AG20443 (cell line): ENCODE results near the gene MTCL1.
A peak's percentile ranks its signal among the peaks of the same experiment; 100 is the strongest.
"Not testable (repeated sequence)": the region's sequence is repeated elsewhere in the genome, so short reads cannot be mapped to it uniquely, and the experiment has no call there.

Source experiments
- DNase-seq: peaks from one replicate; pipeline ENCODE4 v3.0.0; 2012; ENCODE audit warnings: low spot score, mixed read lengths

MTCL1 gene

DNA sequence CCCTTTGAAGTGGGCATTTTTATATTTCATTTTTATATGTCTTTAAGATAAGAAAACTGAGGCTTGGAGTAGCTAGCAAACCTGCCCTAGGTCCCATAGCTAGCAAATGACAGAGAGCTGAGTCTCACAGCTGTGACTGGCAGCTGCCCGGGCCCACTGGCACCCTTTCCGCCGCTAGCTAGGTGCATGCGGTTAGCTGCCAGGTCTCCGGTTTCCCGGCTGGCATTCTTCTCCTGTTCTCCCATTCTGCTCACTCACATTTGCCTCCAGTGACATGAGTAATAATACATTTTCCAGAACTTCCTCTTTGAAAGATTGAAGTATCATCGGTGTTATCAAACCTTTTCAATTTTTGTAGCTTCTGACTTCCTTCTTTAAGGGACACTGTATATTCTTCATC is 38.7 kb downstream of the MTCL1 start:
- no peak for DNase-seq

DNA sequence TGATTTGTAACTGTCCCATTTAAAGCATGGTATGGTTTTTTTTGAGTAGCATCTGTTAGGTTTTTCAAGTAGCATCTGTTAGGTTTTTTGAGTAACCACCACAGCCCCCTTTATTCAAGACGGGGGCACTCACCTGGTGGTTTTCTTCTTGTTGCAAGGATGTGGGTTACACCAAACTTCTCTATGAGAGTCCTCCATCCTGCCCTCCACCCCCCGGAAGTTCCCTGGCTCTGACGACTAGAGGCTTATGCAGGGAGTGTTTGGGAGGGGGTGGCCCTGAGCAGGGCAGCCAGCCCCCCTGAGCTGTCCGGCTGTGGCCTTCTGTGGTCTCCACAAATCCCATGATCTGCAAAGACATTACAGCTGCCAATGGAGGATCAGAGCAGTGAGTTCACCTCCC is 39.3 kb downstream of the MTCL1 start:
- DNase-seq = no peak

GRCh38 chr18:8745355-8746014 is 40.1 kb downstream of the MTCL1 start:
- peak; percentile 65 for DNase-seq

DNA sequence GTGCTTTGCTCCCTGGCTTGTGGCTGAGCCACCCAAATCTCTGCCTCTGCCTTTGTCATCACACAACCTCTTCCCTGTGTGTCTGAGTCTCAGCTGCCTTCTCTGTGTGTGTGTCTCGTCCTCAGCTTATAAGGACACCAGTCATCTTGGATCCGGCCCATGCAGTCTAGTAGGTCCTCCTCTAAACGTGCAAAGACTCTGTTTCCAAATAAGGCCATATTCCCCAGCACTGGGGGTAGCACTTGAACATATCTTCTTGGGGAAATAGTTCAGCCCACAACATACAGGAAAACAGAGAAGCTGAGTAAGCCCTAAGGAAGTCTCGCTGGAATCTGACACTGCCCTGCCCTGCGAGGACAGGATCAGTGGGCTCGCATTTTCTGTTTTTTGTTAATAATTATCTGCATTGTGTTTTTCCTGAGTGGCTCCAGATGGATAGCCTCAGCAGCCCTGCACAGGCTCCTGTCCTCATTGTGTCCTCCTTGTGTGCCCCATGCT is 42.1 kb downstream of the MTCL1 start:
- DNase-seq = peak; percentile 79

DNA sequence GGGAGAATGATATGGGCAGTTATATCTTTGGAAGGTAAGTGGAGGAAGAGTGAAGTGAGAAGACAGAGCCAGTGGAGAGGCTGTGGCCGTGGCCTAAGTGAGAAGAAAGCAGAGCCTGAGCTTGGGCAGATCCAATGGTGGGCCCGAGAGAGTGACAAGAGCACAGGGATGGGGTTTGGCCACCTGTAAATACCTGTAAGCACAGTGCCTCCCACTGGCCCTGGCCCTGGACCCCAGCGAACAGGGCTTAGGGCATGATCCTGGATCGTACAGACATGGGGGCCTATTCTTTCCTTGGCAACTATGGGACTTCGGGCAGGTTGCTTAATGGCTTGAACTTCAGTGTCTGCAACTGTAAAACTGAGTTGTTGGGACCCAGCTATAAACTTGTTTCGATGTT is 44.1 kb downstream of the MTCL1 start:
- no peak for DNase-seq

DNA sequence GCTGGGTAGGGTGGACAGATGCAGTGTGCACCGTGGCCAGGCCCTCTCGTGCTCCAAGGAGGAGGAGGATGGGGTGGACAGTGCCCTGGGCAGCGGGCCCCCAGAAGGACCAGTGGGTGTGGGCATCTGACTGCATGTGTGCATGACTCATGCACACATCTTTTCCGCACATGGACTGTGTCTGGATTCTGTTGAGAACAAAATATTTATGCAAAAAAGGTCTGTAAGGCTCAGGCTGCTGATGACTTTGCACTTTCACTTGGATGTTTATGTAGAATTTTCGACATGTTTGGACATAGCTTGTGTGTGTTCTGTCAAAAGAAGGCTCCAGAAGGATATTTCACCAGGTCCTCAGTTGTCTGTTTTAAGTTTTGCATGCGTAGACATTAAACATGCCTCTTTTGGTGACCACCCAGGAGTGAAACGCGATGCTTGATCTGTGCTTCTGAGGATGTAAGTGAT is 45.6 kb downstream of the MTCL1 start:
- peak; percentile 85 for DNase-seq

DNA sequence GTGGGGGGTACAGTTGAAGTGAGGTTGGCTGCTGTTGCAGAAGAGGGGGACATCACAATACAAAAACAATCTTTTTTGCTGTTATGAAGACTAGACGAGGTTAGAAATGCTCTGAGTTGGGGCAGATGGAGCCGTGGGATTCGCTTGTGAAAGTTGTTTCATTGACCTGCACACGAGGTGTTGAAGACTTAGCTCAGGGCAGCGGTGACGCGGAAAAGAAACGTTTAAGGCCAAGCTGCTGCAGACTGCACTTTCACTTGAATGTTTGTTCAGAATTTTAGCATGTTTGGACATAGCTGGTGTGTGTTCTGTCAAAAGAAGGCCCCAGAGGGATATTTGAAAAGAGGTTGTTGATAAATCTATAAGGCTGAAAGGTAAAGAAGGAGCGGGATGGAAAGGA is 46.3 kb downstream of the MTCL1 start:
- no peak for DNase-seq

- no peak for DNase-seq
Measured at GRCh38 chr18:8752329-8752728, 47.0 kb downstream of the MTCL1 start.

GRCh38 chr18:8754995-8755960 is 49.9 kb downstream of the MTCL1 start:
- peak; percentile 40 for DNase-seq

- no peak for DNase-seq
Measured at GRCh38 chr18:8756571-8756970, 51.2 kb downstream of the MTCL1 start.

GRCh38 chr18:8757396-8757997 is 52.1 kb downstream of the MTCL1 start:
- no peak for DNase-seq

DNA sequence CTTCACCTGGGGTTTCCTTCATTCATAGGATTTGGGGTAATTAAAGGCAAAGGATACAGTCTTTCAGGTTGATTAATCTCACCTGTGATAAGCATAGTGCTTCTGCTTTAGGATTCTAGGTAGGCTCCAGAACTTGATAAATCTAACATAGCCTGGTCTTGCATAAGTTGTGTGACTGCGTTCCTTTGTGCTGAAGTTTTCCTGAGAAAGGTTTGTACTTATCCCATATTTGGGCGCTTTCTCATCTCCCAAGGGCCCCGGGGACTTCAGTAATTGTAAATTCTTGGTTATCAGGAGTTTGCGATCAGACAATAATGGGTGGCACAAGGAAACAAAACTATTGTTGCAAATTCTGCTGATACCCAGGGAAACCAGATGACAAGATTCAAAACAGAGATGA is 53.1 kb downstream of the MTCL1 start:
- DNase-seq = no peak

- no peak for DNase-seq
Measured at GRCh38 chr18:8760984-8761383, 55.6 kb downstream of the MTCL1 start.

DNA sequence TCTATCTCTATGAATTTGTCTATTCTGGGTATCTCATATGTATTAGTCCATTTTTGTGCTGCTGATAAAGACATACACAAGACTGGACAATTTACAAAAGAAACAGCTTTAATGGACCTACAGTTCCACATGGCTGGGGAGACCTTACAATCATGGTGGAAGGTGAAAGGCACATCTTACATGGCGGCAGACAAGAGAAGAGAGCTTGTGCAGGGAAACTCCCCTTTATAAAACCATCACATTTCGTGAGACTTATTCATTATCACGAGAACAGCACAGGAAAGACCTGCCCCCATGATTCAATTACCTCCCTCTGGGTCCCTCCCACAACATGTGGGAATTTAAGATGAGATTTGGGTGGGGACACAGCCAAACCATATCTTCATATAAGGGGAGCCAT is 56.2 kb downstream of the MTCL1 start:
- not testable (repeated sequence) for DNase-seq

- DNase-seq = no peak
Measured at GRCh38 chr18:8762968-8763367, 57.6 kb downstream of the MTCL1 start.

GRCh38 chr18:8763611-8764010 is 58.3 kb downstream of the MTCL1 start:
- no peak for DNase-seq

DNA sequence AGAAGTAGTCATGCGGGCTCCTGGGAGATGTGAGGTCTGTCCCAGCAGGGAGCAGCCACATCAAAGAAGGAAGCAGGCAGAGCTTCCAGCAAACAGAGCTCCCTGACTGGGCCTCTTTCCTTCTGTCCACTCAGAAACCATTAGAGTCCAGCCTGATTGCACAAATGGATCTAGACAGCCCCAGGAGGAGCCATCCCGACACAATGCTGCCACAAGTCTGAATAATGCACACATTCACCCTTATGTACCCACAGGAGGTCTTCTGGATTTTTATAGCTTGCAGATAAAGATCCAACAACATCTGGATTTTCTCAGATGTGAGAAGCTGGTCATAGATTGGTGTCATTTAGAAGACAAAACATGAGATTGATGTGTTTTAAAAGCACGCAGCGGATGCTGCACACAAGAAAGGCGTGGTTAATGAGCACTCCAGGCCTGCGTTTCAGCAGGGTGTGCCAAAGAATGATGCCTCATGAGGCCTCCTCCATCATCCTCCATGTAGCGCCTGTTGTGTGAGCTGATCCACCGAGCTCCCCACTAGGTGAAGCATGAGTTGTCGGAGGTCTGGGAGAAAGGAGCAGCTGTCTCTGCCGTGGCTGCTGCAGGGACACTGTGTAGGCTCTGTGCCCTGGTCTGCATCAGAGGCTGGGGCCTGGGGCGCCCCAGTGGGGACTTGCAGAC is 60.6 kb downstream of the MTCL1 start:
- peak; percentile 79 for DNase-seq

GRCh38 chr18:8766559-8767293 is 61.4 kb downstream of the MTCL1 start:
- DNase-seq = no peak

- DNase-seq = no peak
Measured at GRCh38 chr18:8767340-8767739, 62.0 kb downstream of the MTCL1 start.

DNA sequence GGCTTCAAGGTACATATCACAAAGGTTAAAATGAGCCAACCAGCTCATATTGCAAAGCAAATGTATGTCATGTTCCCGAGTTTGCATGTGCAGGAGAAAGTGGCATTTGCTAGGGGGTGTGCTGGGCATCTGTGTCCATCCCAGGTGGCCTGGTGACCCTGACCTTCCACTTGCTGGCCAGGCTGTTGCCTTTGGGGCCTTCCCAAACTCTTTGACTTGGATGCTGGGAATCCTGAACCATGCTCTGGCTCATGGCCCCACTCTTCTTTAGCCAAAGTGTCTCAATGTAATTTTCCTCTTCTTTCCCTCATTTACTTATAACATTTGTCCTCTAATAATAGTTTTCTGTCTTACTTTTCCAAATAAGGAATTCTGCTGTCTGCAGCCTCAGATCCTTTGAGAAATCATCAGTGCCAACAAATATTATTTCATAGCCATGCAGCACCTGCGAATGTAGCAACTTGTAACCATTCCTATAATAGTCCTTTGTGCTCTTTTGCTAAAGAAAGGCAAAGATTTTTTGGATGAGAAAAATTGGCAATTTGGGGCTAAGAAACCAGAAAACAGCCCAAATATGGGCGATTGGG is 64.2 kb downstream of the MTCL1 start:
- DNase-seq = no peak

- DNase-seq = no peak
Measured at GRCh38 chr18:8770657-8771056, 65.3 kb downstream of the MTCL1 start.
